ENCODE data around the gene SAXO2. TPM values are rescaled to one million over a fixed set of nuclear protein-coding genes. Genes with fewer than 3 reads are reported as not detected.
"Not testable (repeated sequence)": the region's sequence is repeated elsewhere in the genome, so short reads cannot be mapped to it uniquely, and the experiment has no call there.

The SAXO2 gene
- total and polyA plus RNA-seq, 2 donors (not counting 3 experiments of a cell fraction or from before 2014, with no cell fraction given), result 0.98 to 5.2 TPM

GRCh38 chr15:82243644-82244043 lies 19.0 kb upstream of the SAXO2 start:
- CTCF ChIA-PET; H3K9me1 ChIP-seq (replicated peaks; ENCODE audit: control insufficient read depth, extremely low read depth, insufficient read depth, low read length); H3K79me2 ChIP-seq (ENCODE audit: control insufficient read depth, insufficient read depth, low read length); H3K27me3 ChIP-seq (ENCODE audit: control insufficient read depth in 2 of 2, insufficient read depth in 2 of 2, low read length in 2 of 2); H3K4me3 ChIP-seq (replicated peaks in 1 of 3; ENCODE audit: insufficient read depth in 1 of 3, low read depth in 1 of 3, low read length in 3 of 3); H4K20me1 ChIP-seq (replicated peaks; ENCODE audit: control insufficient read depth, extremely low read depth, insufficient read depth, low read length); H3K9me3 ChIP-seq (replicated peaks; ENCODE audit: control insufficient read depth, insufficient read depth, low read length); DNase-seq (ENCODE audit: low read depth, low spot score); H3K9ac ChIP-seq (replicated peaks; ENCODE audit: extremely low read depth, insufficient read depth, low read length); H3K4me1 ChIP-seq (ENCODE audit: control insufficient read depth, extremely low read depth, insufficient read depth, low read length); H2AFZ ChIP-seq (ENCODE audit: low read depth, low read length); H3K27ac ChIP-seq (ENCODE audit: insufficient read depth, low read depth, low read length); POLR2A ChIA-PET; FAIRE-seq; BruUV-seq (replicated peaks); H3K36me3 ChIP-seq (ENCODE audit: control insufficient read depth in 2 of 2, extremely low read depth in 1 of 2, insufficient read depth in 2 of 2, low read length in 2 of 2); intact Hi-C loops (cut with micrococcal nuclease); H3K4me2 ChIP-seq (ENCODE audit: insufficient read depth, low read length); dilution Hi-C loops (cut with MboI; ENCODE audit: extremely low pct_ligation_motif_present, low sequenced_read_pairs): not testable (repeated sequence)

- H3K9me3 ChIP-seq (replicated peaks; ENCODE audit: control insufficient read depth, insufficient read depth, low read length); H2AFZ ChIP-seq (ENCODE audit: low read depth, low read length); BruUV-seq (replicated peaks); H3K27ac ChIP-seq (ENCODE audit: insufficient read depth, low read depth, low read length); H3K79me2 ChIP-seq (ENCODE audit: control insufficient read depth, insufficient read depth, low read length); DNase-seq (ENCODE audit: low read depth, low spot score); FAIRE-seq; H3K27me3 ChIP-seq (ENCODE audit: control insufficient read depth in 2 of 2, insufficient read depth in 2 of 2, low read length in 2 of 2); POLR2A ChIA-PET; H3K9me1 ChIP-seq (replicated peaks; ENCODE audit: control insufficient read depth, extremely low read depth, insufficient read depth, low read length); H3K4me1 ChIP-seq (ENCODE audit: control insufficient read depth, extremely low read depth, insufficient read depth, low read length); CTCF ChIA-PET; H3K4me3 ChIP-seq (replicated peaks in 1 of 3; ENCODE audit: insufficient read depth in 1 of 3, low read depth in 1 of 3, low read length in 3 of 3); dilution Hi-C loops (cut with MboI; ENCODE audit: extremely low pct_ligation_motif_present, low sequenced_read_pairs); H3K4me2 ChIP-seq (ENCODE audit: insufficient read depth, low read length); H3K36me3 ChIP-seq (ENCODE audit: control insufficient read depth in 2 of 2, extremely low read depth in 1 of 2, insufficient read depth in 2 of 2, low read length in 2 of 2); intact Hi-C loops (cut with micrococcal nuclease); H3K9ac ChIP-seq (replicated peaks; ENCODE audit: extremely low read depth, insufficient read depth, low read length); H4K20me1 ChIP-seq (replicated peaks; ENCODE audit: control insufficient read depth, extremely low read depth, insufficient read depth, low read length): not testable (repeated sequence)
Measured at GRCh38 chr15:82245956-82246355, 16.7 kb upstream of the SAXO2 start.

- dilution Hi-C loops (cut with MboI; ENCODE audit: extremely low pct_ligation_motif_present, low sequenced_read_pairs); H3K4me3 ChIP-seq (replicated peaks in 1 of 3; ENCODE audit: insufficient read depth in 1 of 3, low read depth in 1 of 3, low read length in 3 of 3); H3K36me3 ChIP-seq (ENCODE audit: control insufficient read depth in 2 of 2, extremely low read depth in 1 of 2, insufficient read depth in 2 of 2, low read length in 2 of 2); FAIRE-seq; H3K4me1 ChIP-seq (ENCODE audit: control insufficient read depth, extremely low read depth, insufficient read depth, low read length); H2AFZ ChIP-seq (ENCODE audit: low read depth, low read length); POLR2A ChIA-PET; H3K9me3 ChIP-seq (replicated peaks; ENCODE audit: control insufficient read depth, insufficient read depth, low read length); H3K79me2 ChIP-seq (ENCODE audit: control insufficient read depth, insufficient read depth, low read length); H3K9me1 ChIP-seq (replicated peaks; ENCODE audit: control insufficient read depth, extremely low read depth, insufficient read depth, low read length); H3K27ac ChIP-seq (ENCODE audit: insufficient read depth, low read depth, low read length); intact Hi-C loops (cut with micrococcal nuclease); BruUV-seq (replicated peaks); DNase-seq (ENCODE audit: low read depth, low spot score); H3K4me2 ChIP-seq (ENCODE audit: insufficient read depth, low read length); H3K9ac ChIP-seq (replicated peaks; ENCODE audit: extremely low read depth, insufficient read depth, low read length); H4K20me1 ChIP-seq (replicated peaks; ENCODE audit: control insufficient read depth, extremely low read depth, insufficient read depth, low read length); CTCF ChIA-PET; H3K27me3 ChIP-seq (ENCODE audit: control insufficient read depth in 2 of 2, insufficient read depth in 2 of 2, low read length in 2 of 2): not testable (repeated sequence)
Measured at GRCh38 chr15:82248261-82248660, 14.4 kb upstream of the SAXO2 start.
